COLO829 (cell line): ENCODE measurements around the gene PI4KA.
"Not testable (repeated sequence)": the region's sequence is repeated elsewhere in the genome, so short reads cannot be mapped to it uniquely, and the experiment has no call there.

ENCODE experiments used
- DNase-seq: peaks from one replicate; pipeline ENCODE4 v3.0.0; 2012; ENCODE audit warnings: low spot score

The PI4KA gene

DNA sequence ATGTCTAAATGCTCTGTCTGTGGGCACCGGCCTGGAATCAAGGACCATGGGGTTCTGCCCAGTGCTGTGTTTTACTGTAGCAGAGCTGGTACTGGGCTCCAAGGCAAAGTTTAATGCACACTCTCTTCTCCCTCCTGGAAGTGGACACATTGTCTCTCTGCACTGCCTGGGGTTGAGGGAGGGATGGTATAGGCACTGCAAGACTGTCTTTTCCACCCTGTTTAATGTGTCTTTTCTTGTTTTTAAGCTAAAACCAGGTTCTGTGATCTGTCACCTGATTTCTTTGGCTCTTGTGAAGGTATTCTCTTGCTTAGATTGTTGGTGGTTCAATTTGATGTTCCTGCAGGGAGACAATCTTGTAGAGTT, 194.0 kb downstream of the PI4KA start:
- no peak for DNase-seq

DNA sequence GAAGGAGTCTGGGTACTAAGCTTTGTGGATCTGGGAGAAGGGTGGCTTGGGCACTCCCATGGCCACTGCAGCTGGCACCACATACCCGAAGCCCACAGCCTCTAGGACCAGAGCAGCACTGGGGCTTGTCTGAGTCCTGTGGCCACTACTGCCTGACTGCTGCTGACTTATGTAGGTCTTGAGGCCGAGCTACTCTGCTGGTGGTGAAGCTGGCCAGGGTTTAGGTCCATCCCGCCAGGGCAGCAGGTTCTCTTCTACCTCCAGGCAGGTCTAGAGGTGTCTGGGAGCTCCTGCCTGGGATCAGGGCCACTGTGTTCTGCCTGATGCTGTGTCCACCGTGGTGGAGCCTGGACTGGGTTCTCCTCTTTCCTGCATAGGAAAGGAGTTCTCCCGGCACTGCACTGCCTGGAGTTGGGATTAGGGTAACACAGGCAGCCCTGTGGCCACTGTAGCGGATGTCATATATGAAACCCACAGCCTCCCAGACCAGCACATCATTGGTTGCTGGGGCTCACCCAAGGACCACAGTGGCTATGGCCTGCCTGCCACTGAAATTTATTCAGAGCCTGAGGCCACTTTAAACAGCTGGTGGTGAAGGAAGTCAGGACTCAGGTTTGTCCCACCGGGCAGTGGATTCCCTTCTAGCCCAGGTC, 194.5 kb downstream of the PI4KA start:
- DNase-seq, result no peak

DNA sequence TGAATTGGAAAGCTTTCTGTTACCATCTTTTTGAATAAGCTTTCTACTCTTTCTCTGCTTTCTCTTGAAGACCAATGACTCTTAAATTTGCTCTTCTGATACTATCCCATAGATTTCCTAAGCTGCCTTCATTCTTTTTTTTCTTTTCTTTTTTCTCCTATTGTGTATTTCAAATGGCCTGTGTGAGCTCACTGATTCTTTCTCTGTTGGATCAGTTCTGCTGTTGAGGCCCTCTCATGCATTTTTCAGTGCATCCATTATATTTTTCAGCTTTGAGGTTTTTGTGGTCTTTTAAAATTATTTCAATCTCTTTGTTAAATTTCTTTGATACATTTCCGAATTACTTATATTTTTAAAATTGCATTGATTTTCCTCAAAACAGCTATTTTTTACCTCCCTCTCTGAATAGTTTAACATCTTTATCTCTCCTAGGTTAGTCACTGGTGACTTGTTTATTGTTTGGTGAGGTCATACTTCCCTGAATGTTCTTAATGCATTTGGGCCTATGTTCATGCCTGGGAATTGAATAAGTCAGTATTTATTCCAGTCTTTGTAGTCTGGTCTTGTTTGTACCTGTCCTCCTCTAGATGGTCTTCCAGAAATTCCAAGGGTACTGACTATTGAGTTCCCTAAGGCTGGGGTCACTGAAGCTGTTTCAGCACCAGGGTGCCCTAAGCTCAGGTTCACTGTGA, 195.3 kb downstream of the PI4KA start:
- DNase-seq, result no peak

DNA sequence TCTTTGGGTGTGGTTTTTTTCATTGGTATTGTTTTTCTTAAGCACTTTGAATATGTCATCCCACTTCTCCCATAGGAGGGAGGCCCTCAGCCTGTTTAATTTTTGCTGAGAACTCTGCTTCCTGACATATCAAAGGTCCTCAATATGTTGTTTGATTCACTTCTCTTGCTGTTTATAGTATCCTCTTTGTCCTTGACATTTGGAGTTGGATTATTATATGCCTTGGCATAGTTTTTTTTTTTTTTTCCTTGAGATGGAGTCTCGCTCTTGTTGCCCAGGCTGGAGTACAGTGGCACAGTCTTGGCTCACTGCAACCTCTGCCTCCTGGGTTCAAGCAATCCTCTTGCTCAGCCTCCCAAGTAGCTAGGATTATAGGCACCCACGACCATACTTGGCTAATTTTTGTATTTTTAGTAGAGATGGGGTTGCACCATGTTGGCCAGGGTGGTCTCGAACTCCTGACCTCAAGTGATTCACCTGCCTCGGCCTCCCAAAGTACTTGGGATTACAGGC, 196.0 kb downstream of the PI4KA start:
- not testable (repeated sequence) for DNase-seq

DNA sequence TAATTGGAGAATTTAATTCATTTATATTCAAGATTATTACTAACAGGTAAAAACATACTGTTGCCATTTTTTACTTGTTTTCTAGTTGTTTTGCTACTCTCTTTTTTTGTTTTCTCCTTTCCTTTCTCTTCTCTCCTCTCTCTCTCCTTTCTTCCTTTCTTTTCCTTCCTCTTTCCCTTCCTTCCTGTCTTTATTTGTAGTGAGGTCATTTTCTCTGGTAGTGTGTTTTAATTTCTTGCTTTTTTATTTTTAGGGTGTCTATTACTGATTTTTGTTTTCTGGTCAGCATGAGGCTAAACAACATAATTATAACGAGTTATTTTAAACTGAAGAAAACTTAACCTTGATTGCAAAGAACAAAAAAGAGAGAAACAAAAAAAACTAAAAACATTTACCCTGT, 197.1 kb downstream of the PI4KA start:
- DNase-seq, result no peak

DNA sequence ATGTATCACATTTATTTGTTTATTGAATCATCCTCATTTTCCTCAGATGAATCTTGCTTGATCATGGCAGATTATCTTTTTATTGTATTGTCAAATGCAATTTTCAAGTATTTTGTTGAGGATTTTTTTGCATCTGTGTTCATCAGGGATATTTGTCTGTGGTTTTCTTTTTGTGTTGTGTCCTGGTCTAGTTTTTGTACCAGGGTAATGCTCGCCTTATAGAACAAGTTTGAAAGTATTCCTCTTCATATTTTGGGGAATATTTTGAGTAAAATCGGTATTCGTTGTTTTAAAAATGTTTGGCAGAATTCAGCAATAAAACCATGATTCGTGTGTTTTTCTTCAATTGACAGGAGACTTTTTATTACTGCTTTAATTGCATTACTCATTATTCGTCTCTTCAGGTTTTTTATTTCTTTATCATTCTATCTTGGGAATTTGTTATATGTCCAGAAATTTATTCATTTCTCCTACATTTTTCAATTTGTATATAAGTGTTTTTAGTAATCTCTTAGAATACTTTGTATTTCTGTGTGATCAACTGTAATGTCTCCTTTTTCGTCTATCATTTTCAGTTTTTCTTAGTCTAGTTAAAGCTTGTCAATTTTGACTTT, 198.1 kb downstream of the PI4KA start:
- DNase-seq, result no peak

DNA sequence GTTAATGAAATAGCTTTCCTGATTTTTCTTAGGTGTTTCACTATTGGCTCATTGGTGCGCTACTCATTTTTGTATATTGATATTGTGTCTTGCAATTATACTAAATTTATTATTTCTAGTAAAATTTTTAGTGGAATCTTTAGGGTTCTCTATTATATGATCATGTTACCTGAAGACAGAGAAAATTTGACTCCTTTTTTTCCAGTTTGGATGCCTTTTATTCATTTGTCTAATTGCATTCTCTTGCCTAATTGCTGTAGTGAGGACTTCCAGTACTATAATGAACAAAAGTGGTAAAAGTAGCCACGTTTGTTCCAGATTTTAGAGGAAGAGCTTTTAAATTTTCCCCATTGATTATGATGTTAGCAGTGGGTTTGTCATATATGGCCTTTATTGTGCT, 198.7 kb downstream of the PI4KA start:
- DNase-seq, result no peak

DNA sequence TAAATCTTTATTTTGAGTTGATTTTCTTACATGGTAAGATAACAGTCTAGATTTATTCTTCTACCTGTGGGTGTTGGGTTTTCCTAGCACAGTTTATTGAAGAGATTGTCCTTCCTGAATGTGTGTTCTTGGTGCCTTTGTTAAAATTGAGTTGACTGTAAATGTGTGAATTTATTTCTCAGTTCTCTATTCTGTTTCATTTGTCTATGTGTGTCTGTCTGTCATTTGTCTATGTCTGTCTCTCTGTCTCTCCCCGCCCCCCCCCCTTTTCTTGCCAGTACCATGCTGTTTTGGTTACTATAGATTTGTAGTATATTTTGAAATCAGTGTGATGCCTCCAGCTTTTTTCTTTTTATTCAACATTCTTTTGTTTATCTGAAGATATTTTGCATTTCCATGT, 199.4 kb downstream of the PI4KA start:
- no peak for DNase-seq

DNA sequence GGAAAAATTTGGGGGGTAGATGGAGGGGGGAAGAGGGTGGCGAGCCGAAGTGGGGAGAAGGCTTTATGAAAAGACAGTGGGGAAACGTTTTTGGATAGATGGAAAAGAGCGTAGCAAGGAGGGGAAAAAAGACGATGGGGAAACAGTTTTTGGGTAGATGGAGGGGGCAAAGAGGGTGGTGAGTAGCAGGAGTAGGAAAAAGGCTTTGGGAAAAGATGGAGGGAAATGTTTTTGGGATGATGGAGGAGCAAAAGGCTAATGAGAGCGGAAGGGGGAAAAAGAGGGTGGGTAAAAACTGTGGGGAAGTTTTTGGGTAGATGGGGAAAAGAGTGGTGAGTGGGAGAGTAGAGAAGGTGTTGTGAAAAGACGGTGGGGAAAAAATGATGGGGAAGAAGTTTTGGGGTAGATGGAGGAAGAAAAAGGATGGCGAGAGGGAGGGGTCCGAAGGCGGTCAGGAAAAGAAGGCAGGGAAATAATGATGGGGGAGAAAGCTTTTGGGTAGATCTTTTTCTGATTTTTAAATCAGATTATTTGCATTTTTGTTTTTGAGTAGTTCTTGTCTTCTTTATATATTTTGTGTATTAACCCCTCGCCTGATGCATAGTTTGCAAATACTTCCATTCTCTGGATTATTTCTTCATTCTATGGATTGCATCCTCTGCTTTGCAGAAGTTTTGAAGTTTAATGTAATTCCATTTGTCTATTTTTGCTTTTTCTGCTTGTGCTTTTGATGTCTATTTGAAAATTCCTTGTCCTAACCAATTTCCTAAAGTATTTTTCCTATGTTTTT, 200.0 kb downstream of the PI4KA start:
- DNase-seq, result no peak

DNA sequence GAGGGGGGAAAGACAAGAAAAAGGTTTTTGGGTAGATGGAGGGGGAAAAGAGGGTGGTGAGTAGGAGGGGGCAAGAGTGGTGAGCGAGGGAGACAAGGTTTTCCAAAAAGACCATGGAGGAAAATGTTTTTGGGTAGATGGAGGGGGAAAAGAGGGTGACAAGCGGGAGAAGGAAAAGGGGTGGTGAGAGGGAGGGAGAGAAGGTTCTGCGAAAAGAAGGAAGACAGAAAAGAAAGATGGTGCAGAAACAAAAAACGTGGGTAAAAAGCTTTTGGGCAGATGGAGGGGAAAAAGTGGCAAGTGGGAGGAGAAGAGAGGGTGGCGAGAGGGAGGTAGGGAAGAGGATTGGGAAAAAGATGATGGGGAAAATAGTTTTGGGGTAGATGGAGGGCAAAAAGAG, 200.6 kb downstream of the PI4KA start:
- DNase-seq, result no peak
